Right atrium auricular region (tissue), 2 donors: ENCODE data around the gene AMN1. TPM values are rescaled to one million over a fixed set of nuclear protein-coding genes. Genes with fewer than 3 reads are reported as not detected.
"Not testable (repeated sequence)": the region's sequence is repeated elsewhere in the genome, so short reads cannot be mapped to it uniquely, and the experiment has no call there.

Source experiments
- DNase-seq: peaks from one replicate; pipeline ENCODE4 v3.0.0-alpha.2; 2019; ENCODE audit warnings: low spot score
- H3K27ac ChIP-seq, 2 donors: fragments of 200-600 bp; sonication (generic); 1 replicate in 1 of 2; 2 replicates in 1 of 2; pipeline ENCODE4 v1.5.1; 2016 to 2019
- H3K27me3 ChIP-seq, 2 donors: fragments of 200-600 bp; sonication (generic); one replicate each; pipeline versions ENCODE4 v1.5.1 to v1.6.0; 2017 to 2019
- H3K36me3 ChIP-seq: fragments of 200-600 bp; sonication (generic); one replicate; pipeline ENCODE4 v1.5.1; 2016
- H3K4me1 ChIP-seq, 2 donors: fragments of 200-600 bp; sonication (generic); one replicate each; pipeline versions ENCODE4 v1.5.1 to v1.6.0; 2017 to 2019
- H3K4me3 ChIP-seq, 2 donors: fragments of 200-600 bp; sonication (generic); 1 replicate in 1 of 2; 2 replicates in 1 of 2; pipeline ENCODE4 v1.5.1; 2017 to 2019; ENCODE audit warnings: mild to moderate bottlenecking in 1 of 2, moderate library complexity in 1 of 2
- H3K9me3 ChIP-seq, 2 donors: fragments of 200-600 bp; sonication (generic); one replicate each; pipeline ENCODE4 v1.5.1; 2019
- CTCF ChIP-seq, 2 donors: fragments of 200-600 bp; sonication (generic); IDR thresholded peaks; one replicate each; pipeline ENCODE4 v1.5.1; 2019; ENCODE audit warnings: antibody characterized with exemption in 2 of 2
- total RNA-seq, 2 donors: library from RNA; depleted of rRNA; stranded (reverse); fragments of >200 nt; gene quantifications; one replicate each; pipeline ENCODE4 v1.1.0, GENCODE V29; 2016

Gene AMN1
- total RNA-seq, 2 donors from 2014 or later, result 10.4 to 17.8 TPM

DNA sequence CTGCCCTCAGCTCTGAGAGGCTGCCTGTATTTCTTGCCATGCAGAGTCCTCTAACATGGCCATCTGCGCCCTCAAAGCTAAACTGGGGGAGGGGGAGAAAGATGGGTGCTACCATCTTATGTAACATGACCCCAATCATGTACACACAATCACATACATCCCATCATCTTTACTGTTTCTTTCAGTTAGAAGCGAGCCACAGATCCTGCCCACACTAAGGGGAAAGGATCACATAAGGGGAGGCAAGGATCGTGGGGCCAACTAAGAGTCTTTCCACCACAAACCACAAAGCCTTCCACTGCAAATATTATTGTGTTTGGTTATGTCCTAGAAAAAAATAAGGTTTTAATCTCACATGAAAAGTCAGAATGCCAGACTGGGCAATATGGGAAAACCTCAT lies 11.8 kb upstream of the AMN1 start:
- no peak for DNase-seq
- Histone ChIP-seq H3K36me3 (no peaks in the 10 kb centered on the region), H3K27me3 (no peaks in the 10 kb centered on the region), H3K4me1 (no peaks in the 10 kb centered on the region), H3K9me3 (no peaks in the 10 kb centered on the region), H3K4me3 (no peak overlapping the region), H3K27ac (no peak overlapping the region)
- no peak for TF ChIP-seq CTCF (IDR thresholded peaks at IDR 0.05)

DNA sequence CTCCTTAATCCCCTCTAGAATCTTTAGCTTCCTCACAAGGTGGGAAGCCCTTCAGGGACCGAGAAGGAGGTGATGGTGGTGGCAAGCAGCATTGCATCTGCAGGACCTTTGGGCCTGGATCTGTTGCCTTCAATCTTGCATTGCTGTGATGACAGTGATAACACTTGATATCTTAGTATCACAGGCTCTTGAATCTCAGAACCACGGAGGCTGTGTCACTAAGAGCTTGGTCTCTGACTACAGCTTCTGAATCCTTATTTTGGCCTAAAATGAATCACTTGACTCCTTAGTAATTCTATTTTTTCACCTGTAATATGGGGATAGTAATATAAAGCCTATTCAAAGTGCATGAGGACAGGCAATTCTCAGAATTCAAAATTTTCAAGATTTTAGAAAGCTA lies 8.9 kb upstream of the AMN1 start:
- Histone ChIP-seq H3K4me1 (peaks cover 0 to 12% of the 10 kb centered on the region in 2 donors), H3K27me3 (no peaks in the 10 kb centered on the region), H3K9me3 (peaks cover 0 to 3% of the 10 kb centered on the region in 2 donors), H3K36me3 (no peaks in the 10 kb centered on the region), H3K4me3 (no peak overlapping the region), H3K27ac (no peak overlapping the region)
- DNase-seq, result no peak
- no peak for TF ChIP-seq CTCF (IDR thresholded peaks at IDR 0.05)

DNA sequence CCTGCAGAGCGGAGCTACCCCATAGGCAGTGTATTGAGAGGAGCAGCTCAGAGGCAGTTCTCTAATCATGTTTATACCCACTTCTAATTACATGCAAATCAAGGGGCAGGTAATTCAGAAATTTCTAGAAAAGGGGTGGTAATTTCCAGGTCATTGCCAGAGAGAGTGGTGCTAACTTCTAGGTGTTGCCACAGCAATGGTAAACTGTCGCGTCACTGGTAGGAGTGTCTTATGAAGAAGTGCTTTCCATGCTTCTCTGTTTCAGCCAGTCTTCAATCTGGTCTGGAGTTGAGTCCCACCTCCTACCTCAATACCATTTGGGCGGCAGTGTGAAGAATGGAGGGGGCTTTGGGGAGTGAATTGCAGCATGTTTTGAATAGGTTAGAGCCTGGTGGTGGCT lies 8.5 kb upstream of the AMN1 start:
- H3K27ac ChIP-seq, result no peak overlapping the region
- H3K27me3 ChIP-seq, result no peaks in the 10 kb centered on the region
- no peaks in the 10 kb centered on the region for H3K36me3 ChIP-seq
- no peak for TF ChIP-seq CTCF (IDR thresholded peaks at IDR 0.05)
- no peak overlapping the region for H3K4me3 ChIP-seq
- peaks cover 0 to 14% of the 10 kb centered on the region in 2 donors for H3K4me1 ChIP-seq
- no peak for DNase-seq
- peaks cover 0 to 3% of the 10 kb centered on the region in 2 donors for H3K9me3 ChIP-seq

DNA sequence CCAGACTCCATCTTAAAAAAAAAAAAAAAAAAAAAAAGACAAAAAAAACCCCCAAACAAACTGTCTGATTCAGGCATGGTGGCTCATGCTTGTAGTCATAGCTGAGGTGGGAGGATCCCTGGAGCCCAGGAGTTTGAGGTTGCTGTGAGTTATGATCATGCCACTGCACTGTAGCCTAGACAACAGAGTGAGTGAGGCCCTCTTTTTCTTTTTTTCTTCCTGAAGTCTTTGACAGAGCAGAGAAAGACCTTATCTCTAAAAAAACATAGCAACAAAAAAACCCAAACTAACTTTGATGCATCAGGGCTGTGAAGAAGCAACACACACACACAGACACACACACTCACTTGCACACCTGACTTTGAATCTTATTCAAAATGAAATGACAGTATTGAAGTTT lies 7.7 kb upstream of the AMN1 start:
- DNase-seq, result no peak
- no peak for TF ChIP-seq CTCF (IDR thresholded peaks at IDR 0.05)
- Histone ChIP-seq H3K9me3 (peaks cover 0 to 3% of the 10 kb centered on the region in 2 donors), H3K36me3 (no peaks in the 10 kb centered on the region), H3K4me1 (peaks cover 0 to 23% of the 10 kb centered on the region in 2 donors), H3K4me3 (no peak overlapping the region), H3K27me3 (no peaks in the 10 kb centered on the region), H3K27ac (no peak overlapping the region)

DNA sequence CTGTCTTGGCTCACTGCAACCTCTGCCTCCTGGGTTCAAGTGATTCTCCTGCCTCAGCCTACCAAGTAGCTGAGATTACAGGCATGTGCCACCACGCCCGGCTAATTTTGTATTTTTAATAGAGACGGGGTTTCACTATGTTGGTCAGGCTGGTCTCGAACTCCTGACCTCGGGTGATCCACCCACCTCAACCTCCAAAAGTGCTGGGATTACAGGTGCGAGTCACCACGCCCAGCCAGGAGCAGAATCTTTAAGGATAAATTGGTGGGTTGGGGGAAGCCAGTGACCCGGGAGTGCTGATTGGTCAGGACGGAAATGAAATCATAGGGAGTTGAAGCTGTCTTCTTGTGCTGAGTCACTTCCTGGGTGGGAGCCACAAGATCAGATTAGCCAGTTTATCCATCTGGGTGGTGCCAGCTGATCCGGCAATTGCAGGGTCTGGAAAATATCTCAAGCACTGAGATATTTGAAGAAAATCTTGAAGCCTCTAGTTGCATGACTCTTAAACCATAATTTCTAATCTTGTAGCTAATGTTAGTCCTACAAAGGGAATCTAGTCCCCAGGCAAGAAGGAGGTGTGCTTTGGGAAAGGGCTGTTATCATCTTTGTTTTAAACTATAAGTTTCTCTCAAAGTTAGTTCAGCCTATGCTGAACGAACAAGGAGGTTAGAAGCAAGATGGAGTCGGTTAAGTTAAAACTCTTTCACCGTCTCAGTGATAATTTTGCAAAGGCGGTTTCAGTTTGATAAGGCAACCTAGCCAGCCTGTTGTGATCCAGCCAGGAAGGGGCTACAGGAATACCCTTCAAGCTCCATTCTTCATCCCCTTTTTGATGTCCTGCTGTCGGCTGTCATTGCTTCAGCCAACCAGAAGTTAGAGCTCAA lies 5.0 kb upstream of the AMN1 start:
- Histone ChIP-seq H3K4me1 (peaks cover 0 to 31% of the 10 kb centered on the region in 2 donors), H3K9me3 (peaks cover 0 to 16% of the 10 kb centered on the region in 2 donors), H3K27ac (peak overlapping the region; percentile 79 to 95)
- DNase-seq, H3K36me3 ChIP-seq, H3K4me3 ChIP-seq, H3K27me3 ChIP-seq: not testable (repeated sequence)

DNA sequence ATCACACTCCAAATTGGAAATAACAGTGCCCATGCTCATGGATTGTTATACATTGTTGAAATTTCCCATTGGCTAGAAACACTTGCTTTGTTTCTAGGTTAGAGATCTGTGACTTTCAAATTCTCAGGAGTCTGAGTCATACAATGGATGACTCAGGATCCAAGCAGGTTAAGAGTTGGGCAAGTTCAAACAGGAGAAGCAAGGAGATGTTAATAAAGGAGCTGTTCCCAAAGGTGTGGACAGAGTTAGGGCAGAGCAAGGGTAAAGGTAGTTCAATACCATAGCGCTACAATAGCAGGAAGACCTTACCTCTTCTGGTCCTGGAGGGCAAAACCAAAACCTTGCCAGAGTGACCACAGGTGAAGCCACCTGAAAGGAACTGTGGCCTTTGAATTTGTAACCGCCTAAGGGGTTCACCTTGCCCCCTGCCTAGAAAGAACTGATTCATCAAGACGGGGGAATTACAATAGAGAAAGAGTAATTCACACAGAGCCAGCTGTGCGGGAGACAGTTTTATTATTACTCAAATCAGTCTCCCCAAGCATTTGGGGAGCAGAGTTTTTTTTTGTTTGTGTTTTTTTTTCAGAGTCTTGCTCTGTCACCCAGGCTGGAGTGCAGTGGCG lies 4.2 kb upstream of the AMN1 start:
- peaks cover 0 to 34% of the 10 kb centered on the region in 2 donors for H3K4me1 ChIP-seq
- no peak for DNase-seq
- peaks cover 0 to 16% of the 10 kb centered on the region in 2 donors for H3K9me3 ChIP-seq
- H3K27me3 ChIP-seq, result no peaks in the 10 kb centered on the region
- no peaks in the 10 kb centered on the region for H3K36me3 ChIP-seq
- H3K4me3 ChIP-seq, result no peak overlapping the region
- TF ChIP-seq CTCF (IDR thresholded peaks at IDR 0.05), result no peak
- peak overlapping the region; percentile 79 to 95 for H3K27ac ChIP-seq

DNA sequence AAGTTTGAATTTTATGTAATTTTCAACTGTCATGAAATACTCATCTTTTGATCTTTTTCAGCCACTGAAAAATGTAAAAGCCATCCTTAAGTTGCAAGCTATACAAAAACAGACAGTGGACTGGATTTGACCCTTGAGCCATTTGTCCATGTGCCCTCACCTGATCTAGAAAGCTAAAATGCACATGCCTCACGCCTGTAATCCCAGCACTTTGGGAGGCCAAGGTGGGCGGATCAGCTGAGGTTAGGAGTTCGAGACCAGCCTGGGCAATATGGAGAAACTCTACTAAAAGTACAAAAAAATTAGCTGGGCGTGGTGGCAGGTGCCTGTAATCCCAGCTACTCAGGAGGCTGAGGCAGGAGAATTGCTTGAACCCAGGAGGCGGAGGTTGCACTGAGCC lies 2.4 kb upstream of the AMN1 start:
- H3K4me1 ChIP-seq, result peaks cover 0 to 45% of the 10 kb centered on the region in 2 donors
- H3K9me3 ChIP-seq, result peaks cover 0 to 16% of the 10 kb centered on the region in 2 donors
- H3K27ac ChIP-seq, result peak overlapping the region; percentile 79 to 95
- not testable (repeated sequence) for H3K27me3 ChIP-seq, H3K4me3 ChIP-seq, DNase-seq, H3K36me3 ChIP-seq
